HL-60 (cell line): ENCODE data around the gene ZC3H7A.

ENCODE experiments used
- GABPA ChIP-seq: IDR thresholded peaks from 2 replicates; pipeline ENCODE4 v1.6.1; 2012; ENCODE audit warnings: low read depth
- POLR2AphosphoS5 ChIP-seq: IDR thresholded peaks from 2 replicates; pipeline ENCODE4 v1.6.1; 2012; ENCODE audit warnings: low read depth
- SPI1 ChIP-seq: IDR thresholded peaks from 2 replicates; pipeline ENCODE4 v1.6.1; 2012; ENCODE audit warnings: low read depth, mild to moderate bottlenecking, borderline replicate concordance
- TF ChIP-seq, protein P1 (sequence below): IDR thresholded peaks from one replicate; pipeline ENCODE4 v1.5.1; 2011; ENCODE audit warnings: low read length, control low read depth, inconsistent platforms; ENCODE audit not compliant: insufficient read depth
- TF ChIP-seq, protein P2 (sequence below): IDR thresholded peaks from 2 replicates; pipeline ENCODE4 v1.6.1; 2012; ENCODE audit warnings: low read depth; ENCODE audit not compliant: insufficient replicate concordance

DNA sequence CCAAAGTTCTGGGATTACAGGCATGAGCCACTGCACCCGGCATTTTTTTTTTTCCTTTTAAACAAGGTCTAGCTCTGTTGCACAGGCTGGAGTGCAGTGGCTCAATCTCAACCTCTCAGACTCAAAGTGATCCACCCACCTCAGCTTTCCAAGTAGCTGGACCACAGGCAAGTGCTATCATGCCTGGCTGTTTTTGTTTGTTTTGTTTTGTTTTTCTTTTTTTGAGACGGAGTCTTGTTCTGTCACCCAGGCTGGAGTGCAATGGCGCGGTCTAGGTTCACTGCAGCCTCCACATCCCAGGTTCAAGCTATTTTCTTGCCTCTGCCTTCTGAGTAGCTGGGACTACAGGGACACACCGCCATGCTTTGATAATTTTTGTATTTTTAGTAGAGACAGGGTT lies 19.1 kb upstream of the ZC3H7A start:
- TF ChIP-seq, protein P1, sequence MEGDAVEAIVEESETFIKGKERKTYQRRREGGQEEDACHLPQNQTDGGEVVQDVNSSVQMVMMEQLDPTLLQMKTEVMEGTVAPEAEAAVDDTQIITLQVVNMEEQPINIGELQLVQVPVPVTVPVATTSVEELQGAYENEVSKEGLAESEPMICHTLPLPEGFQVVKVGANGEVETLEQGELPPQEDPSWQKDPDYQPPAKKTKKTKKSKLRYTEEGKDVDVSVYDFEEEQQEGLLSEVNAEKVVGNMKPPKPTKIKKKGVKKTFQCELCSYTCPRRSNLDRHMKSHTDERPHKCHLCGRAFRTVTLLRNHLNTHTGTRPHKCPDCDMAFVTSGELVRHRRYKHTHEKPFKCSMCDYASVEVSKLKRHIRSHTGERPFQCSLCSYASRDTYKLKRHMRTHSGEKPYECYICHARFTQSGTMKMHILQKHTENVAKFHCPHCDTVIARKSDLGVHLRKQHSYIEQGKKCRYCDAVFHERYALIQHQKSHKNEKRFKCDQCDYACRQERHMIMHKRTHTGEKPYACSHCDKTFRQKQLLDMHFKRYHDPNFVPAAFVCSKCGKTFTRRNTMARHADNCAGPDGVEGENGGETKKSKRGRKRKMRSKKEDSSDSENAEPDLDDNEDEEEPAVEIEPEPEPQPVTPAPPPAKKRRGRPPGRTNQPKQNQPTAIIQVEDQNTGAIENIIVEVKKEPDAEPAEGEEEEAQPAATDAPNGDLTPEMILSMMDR = no peak
- TF ChIP-seq POLR2AphosphoS5 (no peak), GABPA (no peak), SPI1 (no peak)
- TF ChIP-seq, protein P2, sequence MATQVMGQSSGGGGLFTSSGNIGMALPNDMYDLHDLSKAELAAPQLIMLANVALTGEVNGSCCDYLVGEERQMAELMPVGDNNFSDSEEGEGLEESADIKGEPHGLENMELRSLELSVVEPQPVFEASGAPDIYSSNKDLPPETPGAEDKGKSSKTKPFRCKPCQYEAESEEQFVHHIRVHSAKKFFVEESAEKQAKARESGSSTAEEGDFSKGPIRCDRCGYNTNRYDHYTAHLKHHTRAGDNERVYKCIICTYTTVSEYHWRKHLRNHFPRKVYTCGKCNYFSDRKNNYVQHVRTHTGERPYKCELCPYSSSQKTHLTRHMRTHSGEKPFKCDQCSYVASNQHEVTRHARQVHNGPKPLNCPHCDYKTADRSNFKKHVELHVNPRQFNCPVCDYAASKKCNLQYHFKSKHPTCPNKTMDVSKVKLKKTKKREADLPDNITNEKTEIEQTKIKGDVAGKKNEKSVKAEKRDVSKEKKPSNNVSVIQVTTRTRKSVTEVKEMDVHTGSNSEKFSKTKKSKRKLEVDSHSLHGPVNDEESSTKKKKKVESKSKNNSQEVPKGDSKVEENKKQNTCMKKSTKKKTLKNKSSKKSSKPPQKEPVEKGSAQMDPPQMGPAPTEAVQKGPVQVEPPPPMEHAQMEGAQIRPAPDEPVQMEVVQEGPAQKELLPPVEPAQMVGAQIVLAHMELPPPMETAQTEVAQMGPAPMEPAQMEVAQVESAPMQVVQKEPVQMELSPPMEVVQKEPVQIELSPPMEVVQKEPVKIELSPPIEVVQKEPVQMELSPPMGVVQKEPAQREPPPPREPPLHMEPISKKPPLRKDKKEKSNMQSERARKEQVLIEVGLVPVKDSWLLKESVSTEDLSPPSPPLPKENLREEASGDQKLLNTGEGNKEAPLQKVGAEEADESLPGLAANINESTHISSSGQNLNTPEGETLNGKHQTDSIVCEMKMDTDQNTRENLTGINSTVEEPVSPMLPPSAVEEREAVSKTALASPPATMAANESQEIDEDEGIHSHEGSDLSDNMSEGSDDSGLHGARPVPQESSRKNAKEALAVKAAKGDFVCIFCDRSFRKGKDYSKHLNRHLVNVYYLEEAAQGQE = no peak
